ENCODE results near the gene GJC1.
"Not testable (repeated sequence)": the region's sequence is repeated elsewhere in the genome, so short reads cannot be mapped to it uniquely, and the experiment has no call there.

GJC1 gene

DNA sequence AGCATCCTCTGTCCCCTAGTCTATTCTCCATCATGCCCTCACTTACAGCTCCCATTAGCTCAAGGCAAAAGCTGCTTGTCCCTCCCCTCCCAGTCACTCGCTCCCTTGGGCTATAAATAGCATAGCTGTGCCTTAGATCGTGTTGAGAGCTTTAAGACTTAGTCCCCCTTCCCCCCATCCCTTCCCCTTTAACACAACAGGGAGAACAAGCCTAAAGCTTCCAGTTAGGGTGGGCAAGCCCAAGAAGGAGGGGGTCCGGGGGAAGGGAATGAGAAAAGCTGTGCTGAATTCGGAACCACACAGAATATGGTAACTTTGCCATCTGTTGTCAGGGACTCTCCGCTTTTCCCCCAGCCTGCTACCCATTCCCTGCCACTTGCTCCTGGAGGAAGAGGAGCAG, 12.7 kb upstream of the GJC1 start:
- FAIRE-seq = no peak

DNA sequence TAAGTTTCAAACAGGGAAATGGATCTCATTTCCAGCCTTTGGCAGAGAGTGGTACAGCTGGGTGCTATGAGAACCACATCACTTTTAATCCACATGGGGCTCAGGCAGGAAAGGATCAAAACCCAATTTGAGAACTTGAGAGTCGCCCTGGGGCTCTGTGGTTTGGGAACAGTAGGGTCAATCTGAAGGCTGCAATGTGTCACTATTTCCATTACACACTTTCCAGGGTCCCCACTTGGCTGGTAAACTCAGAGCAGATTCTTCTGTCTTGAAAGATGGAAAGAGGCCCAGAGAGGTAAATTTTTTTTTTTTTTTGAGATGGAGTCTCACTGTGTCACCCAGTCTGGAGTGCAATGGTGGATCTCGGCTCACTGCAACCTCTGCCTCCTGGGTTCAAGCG, 10.8 kb upstream of the GJC1 start:
- FAIRE-seq = no peak

DNA sequence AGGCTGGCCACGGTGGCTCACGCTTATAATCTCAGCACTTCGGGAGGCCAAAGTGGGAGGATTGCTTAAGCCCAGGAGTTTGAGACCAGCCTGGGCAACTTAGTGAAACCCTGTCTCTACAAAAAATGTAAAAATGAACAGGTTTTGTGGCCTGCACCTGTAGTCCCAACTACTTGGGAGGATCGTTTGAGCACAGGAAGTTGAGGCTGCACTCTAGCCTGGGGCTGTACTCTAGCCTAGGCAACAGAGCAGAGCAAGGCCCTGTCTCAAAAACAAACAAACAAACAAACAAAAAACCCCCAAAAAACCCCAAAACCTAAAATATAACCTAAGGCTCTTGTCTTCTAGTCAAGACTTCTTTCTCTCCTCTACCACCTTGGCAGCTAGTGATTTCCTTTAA, 10.2 kb upstream of the GJC1 start:
- FAIRE-seq = no peak

DNA sequence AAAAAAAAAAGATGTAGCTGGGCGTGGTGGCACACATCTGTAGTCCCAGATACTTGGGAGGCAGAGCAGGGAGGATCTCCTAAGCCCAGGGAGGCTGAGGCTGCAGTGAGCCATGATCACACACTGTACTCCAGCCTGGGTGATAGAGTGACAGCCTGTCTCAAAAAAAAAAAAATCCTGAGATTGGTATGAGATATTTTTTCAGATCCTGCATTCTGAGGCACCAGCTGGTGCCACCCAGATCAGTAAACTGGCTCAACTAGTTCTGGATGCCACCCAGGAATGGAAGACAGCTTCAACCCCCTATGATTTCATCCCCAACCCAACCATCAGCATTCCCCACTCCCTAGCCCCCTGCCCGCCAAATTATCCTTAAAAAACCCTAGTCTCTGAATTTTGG, 7.1 kb upstream of the GJC1 start:
- no peak for FAIRE-seq

DNA sequence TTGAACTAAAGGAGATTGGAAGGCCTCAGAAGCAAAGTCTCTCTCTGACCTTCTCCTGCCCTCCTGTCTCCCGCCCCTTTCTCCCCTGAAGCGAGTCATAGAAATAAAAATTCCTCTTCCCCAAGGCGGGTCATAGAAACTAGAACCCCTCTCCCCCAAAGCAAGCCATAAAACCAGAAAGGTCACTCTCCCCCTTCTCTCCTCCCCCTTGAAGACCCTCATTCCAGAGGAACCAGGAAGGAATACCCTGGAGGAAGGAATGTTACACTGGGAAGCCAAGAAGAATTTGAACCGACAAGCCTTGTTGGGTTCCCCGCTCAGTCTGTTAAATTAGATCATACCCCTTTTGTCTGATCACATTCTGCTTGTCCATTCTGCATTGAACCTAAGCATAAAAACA, 2.7 kb upstream of the GJC1 start:
- no peak for FAIRE-seq

DNA sequence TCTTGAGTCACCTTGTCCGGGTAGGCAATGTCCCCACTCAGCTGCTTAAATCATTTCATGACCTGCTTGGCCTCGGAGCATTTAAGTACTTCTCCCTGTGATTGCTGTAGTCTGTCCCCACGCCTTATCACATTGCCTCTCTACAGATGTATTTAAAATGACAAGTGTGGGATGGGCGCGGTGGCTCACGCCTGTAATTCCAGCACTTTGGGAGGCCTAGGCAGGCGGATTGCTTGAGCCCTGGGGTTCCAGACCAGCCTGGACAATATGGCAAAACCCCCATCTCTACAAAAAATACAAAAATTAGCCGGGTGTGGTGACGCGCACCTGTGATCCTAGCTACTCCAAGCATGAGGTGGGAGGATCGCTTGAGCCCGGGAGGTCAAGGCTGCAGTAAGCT, 1.3 kb upstream of the GJC1 start:
- no peak for FAIRE-seq

DNA sequence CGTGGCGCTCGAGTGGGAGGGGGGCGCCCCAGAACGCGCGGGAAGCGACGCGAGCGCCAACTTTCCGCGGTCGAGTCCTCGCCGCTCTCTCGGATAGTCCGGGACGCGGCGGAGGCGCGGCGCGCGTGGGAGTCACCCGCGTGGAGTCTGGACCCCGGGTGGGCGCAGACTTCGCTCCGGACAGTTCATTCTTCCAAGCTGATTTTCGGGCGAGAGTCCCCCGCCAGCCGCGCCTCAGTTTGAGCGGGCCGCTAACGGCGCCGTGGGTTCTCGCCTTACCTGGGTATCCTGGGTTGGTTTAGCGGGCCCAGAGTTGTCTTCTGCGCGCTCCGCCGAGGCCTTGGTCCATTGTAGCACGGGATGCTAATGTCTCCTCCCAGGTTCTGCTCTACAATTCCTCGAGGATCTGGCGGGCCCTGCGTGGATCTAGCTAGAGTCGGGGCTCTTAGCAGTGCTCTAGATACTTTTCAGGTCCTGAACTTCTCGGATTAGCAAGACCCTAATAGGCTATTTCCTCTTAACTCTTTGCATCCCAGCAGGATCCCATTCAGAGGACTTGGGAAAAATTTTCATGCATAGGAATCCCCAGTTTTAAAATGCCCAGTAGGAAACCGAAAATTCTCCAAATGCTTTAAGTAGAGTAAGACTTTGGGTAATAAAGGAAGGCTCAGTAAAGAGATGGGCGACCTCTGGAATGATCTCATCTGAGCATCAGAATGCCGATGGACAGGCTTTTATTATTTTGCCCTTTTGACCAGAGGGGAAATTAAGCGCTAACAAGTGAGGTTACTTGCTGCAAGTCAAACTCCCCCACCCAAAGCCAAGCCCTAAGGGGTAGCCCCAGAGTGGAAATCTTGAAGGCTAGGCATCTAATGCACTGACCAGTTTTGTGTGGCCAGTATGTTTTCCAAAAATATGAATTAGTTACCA, 537 bp upstream of the GJC1 start:
- no peak for FAIRE-seq

DNA sequence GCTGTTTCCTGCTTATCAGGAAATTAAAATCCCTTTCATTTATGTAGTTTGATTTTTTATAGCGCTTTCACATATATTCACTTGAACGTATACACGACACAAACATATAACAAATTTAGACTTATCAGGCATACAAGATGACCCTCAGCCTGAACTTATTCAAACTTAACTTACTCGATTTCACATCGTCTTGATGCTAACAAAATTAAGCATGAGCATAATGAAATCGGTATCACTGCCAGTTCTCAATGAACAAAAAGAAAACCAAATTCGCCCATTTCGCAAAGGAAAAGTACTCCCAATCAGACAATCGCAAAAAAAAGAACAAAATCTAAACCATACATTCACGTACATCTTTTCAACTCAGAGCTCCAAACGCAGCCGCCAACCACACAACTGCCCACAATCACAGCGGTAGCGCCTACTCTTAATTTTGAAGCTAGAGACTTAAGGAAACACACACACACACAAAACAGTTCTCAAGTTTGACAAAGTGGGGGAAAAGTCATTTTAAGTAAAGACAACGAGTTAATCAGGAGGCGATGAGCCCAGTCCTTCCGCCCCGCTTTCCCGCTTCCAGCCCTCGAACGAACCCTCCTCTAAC, 1.1 kb downstream of the GJC1 start:
- no peak for FAIRE-seq

DNA sequence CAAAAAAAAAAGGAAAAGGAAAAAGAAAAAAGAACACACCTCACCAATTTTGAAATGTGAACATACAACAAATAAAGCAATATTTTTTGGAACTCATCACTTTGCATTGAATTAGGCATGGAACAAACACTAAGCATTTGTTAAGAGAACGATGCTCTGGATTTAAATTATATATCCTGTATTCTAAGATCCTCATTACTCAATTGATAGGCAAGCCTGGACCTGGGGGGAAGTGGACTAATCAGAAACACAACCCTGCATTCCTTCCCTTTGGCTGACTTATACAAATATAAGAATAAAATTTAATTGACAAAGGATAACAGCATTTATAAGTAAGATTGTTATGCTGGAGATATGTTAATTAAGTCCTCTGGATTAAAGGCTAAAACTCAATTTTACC, 2.2 kb downstream of the GJC1 start:
- no peak for FAIRE-seq

DNA sequence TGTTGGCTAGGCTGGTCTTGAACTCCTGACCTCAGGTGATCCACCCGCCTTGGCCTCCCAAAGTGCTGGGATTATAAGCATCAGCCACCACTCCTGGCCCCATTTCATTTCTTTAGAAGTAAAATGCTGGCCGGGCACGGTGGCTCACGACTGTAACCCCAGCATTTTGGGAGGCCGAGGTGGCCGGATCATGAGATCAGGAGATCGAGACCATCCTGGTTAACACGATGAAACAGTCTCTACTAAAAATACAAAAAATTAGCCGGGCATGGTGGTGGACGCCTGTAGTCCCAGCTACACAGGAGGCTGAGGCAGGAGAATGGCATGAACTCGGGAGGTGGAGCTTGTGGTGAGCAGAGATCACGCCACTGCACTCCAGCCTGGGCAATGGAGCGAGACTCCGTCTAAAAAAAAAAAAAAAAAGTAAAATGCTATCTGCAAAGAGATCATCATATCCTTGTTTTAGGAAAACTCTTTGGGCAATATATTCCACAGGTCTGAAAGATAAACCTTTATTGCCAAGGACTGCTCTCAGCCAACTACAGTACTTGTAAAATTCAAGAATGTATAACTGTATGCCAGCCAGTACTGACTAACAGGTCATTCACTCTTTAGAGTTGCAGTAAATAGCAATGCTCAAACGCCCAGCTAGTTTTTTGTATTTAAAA, 3.8 kb downstream of the GJC1 start:
- no peak for FAIRE-seq

DNA sequence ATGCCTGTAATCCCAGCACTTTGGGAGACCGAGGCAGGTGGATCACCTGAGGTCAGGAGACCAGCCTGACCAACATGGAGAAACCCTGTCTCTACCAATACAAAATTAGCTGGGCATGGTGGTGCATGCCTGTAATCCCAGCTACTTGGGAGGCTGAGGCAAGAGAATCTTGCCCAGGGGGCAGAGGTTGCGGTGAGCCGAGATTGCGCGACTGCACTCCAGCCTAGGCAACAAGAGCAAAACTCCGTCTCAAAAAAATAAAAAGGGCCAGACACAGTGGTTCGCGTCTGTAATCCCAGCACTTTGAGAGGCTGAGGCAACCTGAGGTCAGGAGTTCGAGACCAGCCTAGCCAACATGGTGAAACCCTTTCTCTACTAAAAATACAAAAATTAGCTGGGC, 4.9 kb downstream of the GJC1 start:
- FAIRE-seq = not testable (repeated sequence)

DNA sequence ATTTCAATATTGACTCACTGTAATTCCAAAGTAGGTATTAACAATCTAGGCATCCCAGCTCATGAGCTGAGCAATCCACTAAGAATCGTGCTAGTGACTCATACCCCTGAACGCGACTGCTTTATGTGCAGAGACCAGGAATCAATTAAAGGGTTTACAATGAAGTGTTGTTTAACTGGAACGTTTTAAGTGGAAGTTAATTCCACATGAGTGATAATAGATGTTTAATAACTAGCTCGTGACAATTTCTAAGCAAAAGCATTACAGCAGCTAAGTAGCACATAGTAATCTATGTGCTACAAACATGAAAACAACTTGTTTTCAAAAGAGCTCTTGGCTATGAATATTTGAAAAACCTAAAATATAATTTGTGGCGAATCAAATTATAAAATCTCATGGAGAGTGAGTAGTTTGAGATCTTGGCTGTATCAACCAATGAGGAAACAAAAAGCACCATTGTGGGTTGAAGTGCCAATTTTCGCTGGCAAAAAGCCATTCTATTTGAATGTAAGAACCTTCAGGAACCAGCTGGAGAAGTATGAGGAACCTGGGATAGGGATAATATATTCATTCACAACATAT, 9.4 kb downstream of the GJC1 start:
- peak; percentile 53 for FAIRE-seq

DNA sequence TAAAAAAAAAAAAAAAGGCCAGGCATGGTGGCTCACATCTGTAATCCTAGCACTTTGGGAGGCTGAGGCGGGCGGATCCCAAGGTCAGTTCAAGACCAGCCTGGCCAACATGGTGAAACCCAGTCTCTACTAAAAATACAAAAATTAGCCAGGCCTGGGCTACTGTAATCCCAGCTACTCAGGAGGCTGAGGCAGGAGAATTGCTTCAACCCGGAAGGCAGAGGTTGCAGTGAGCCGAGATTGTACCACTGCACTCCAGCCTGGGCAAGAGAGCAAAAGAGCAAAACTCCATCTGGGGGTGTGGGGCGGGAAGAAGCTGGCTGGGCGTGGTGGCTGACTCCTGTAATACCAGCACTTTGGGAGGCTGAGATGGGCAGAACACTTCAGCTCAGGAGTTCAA, 11.6 kb downstream of the GJC1 start:
- FAIRE-seq = not testable (repeated sequence)

DNA sequence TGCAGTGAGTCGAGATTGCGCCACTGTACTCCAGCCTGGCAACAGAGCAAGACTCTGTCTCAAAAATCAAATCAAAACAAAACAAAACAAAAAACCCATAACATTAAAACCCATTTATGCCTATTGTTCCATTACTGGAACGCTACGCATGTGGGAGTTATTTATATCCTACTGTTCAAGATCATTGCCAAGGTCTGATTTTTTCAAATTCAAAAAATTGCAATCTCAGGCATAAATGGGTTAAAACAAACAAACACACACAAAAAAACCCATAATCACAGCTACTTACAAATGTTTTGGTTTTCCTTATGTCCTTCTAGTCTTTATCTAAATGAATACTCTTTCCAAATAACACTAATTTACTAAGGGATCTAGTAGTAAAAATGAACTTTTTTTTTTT, 17.8 kb downstream of the GJC1 start:
- peak; percentile 72 for FAIRE-seq

DNA sequence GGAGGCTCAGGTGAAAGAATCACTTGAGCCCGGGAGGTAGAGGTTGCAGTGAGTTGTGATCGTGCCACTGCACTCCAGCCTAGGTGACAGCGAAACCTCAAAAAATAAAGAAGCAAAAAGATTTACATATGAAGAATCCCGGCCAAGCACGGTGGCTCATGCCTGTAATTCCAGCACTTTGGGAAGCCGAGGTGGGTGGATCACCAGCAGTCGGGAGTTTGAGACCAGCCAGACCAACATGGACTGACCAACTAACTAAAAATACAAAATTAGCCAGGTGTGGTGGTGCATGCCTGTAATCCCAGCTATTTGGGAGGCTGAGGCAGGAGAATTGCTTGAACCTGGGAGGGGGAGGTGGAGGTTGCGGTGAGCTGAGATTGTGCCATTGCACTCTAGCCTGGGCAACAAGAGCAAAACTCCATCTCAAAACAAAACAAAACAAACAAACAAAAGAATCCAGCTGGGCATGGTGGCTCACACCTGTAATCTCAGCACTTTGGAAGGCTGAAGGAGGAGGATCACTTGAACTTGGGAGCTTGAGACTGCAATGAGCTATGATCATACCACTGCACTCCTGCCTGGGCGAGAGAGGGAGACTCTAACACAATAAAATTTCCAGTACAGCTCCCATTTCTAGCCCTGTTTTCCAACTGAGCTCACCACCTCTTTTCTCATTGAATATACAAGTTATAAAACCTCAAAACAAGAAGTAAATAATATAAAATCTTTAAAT, 21.3 kb downstream of the GJC1 start:
- FAIRE-seq = not testable (repeated sequence)

DNA sequence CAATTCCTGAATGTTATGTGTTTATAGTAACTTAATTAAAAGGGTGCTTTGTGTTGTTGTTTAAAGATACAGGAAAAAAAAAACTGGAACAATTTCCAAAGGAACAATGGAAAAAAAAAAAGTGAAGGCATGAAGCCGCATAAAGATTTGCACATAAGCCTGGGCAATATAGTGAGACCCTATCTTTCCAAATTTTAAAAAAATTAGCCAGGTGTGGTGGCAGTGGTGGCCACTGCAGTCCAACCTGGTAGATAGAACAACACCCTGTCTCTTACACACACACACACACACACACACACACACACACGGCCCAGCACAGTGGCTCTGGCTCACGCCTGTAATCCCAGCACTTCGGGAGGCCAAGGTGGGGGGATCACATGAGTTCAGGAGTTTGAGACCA, 21.9 kb downstream of the GJC1 start:
- FAIRE-seq = no peak

DNA sequence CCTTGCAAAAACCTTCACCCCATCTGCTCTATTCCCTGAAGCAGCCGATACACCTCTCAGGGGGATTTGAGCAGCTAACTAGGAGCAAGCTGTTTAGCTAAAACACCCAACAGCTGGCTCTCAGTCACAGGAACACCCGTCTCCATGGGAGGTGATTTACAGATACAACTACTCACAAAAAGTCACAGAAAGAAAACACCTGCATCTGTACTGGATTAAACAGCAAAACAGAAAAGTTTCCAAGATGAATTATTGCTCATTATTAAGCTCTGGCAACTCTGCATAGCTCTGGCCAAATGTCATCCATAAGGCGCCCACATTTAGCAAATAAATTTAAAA, 22.3 kb downstream of the GJC1 start:
- FAIRE-seq = peak; percentile 94

DNA sequence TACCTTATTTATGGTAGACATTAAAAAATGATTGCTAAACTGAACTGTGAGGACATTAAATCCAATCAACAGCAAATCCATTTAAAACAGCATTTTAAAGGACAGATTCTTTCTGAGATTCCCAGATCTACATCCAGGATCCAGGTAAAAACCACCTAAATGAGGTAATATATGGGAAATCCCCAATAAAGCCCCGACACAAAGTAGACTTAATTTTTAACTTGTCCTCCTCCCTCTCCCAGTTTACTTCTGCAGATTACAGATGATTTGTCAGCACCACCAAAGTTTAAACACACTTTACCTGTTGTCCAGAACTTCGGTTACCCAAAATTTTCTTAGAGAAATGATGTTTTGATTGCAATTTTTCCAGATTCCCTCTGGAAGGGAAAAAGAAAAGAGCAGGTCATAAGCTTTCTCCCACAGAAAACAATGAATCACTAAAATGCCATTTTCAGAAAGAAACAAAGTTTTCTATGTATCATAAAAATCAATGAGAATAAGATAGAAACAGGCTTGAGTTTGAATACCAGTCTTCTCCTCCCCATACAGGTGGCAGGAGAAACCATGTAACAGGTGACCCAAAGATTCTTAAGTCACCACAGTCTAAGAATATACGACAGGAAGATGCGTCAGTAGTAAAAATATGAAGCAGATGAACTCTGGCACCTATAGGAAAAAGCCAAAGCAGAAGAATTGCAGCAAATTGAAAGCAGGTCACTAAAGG, 22.8 kb downstream of the GJC1 start:
- no peak for FAIRE-seq

DNA sequence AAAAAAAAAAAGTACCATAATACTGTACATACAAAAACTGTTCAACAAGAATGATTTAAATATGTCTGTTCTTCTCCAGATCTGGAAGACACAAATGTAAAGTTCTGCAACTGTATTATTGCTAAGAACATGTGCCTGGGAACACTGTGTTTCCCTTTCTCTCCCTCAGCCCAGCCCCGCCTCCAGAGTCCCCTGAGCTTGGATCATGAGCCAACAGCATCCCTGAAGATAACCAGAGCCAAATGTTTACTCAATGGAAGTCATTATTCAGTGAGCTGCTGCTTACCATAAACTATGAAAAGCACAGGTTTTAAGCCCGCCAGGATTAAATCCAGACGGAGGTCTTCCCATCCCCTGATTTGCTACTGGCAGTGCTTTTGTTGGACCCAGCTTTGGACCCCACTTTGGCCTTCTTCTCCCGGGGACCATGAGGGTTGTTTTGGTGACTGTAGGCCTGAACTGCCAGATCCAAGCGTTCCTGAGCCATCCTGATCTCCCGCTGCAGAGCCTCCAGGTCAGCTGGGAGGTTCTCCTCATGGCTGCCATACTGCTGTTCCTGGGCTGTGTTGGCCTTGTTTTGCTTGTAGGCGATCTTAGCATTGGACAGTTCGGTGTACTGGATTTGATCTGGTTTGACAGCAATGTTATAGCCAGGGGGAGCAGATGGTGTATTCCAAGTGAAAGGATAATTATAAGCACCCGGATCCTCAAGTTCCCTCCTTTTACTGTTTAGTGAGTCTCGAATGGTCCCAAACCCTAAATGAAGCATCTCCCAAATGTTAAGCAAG, 25.6 kb downstream of the GJC1 start:
- FAIRE-seq = peak; percentile 81

DNA sequence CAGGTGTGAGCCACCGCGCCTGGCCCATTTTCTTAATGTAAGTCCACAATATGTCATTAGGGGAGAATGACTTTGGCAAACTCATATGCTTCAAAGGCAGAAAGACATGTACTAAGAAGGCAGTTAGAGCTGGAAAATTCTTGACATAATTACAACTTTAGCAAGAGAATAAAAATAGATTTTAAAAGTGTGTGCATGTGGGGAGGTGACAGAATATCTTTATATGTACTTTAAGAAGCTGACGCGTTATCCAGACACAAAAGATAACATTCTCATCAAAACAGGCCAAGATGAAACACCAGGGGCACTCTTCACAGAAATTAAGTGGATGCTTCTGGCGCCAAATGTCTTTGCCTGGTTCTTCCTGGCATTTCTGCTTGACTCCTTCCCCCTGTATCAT, 28.2 kb downstream of the GJC1 start:
- FAIRE-seq = no peak

DNA sequence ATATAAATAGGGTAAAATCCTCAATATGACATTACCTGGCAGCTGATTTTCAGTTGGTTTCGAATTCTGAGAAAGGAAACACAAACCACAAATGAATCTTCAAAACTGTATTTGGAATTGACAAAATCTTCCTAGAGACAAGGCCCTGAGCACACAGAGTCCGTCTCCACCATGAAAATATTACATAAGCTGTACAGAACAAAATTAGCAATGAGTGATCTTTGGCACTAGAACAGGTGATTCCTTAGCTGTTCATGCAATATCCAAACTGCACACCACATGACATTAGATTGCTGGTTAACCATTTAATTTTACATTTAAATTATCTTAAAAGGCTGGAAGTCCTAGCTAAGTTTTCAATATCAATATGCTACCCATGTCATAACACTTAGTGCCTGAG, 31.7 kb downstream of the GJC1 start:
- no peak for FAIRE-seq
